GM19455 (cell line): ENCODE results near the gene PCSK2.
"Not testable (repeated sequence)": the region's sequence is repeated elsewhere in the genome, so short reads cannot be mapped to it uniquely, and the experiment has no call there.

Experiments used
- ATAC-seq: cut with Tn5 transposase; IDR thresholded peaks from one replicate; pipeline ENCODE4 v1.9.1; 2021; ENCODE audit not compliant: unreplicated experiment

PCSK2 gene

GRCh38 chr20:17226410-17227218 lies at the start of gene PCSK2:
PCSK2 (plus strand) TSS chr20:17227040; CDS start chr20:17227306, 266 bp downstream.
- ATAC-seq = no peak

DNA sequence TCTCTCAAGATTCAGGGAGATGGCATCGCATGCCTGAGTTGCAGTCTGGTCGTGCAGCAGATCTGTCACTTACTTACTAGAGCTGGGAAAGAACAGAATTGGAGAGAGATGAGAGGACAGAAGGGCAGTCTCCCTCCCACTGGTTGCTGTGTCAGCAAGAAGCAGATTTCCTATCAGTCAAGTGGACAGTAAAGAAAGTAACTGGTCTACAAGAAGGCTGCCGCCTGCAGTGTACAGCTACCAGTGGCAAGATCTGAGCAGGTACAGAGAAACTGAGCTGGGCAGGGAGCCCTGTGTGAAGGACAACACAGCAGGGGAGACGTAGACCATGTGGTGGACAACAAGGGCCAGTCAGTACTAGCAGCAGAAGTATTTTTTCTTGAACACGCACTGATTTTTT lies 49.5 kb upstream of the PCSK2 start:
- no peak for ATAC-seq

DNA sequence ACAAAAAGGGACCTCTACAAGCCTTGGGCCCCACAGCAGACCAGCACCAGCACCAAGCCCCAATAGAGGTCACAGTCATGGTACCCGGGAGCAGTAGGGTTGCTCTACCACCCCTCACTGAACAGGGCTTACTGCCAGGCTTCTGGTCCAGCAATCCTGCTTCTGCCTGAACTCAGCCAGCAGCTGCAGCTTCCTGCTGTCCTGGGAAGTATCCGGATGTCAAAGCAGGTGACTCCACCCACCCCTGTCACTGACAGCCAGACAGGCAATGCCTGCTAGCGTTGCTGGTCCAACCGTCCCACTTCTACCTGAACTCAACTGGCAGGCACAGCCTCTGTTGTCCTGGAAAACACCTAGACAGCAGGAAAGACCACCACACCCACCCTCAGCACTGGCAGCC lies 47.0 kb upstream of the PCSK2 start:
- no peak for ATAC-seq

GRCh38 chr20:17189976-17190695 lies 36.7 kb upstream of the PCSK2 start:
- ATAC-seq = no peak

GRCh38 chr20:17197041-17197440 lies 29.8 kb upstream of the PCSK2 start:
- no peak for ATAC-seq

GRCh38 chr20:17202030-17202429 lies 24.8 kb upstream of the PCSK2 start:
- ATAC-seq = no peak

- no peak for ATAC-seq
These were observed 24.2 kb upstream of the PCSK2 start for GRCh38 chr20:17202673-17203072.

- no peak for ATAC-seq
These were observed 21.6 kb upstream of the PCSK2 start for GRCh38 chr20:17205084-17205813.

- no peak for ATAC-seq
These were observed 16.5 kb upstream of the PCSK2 start for GRCh38 chr20:17210387-17210786.

DNA sequence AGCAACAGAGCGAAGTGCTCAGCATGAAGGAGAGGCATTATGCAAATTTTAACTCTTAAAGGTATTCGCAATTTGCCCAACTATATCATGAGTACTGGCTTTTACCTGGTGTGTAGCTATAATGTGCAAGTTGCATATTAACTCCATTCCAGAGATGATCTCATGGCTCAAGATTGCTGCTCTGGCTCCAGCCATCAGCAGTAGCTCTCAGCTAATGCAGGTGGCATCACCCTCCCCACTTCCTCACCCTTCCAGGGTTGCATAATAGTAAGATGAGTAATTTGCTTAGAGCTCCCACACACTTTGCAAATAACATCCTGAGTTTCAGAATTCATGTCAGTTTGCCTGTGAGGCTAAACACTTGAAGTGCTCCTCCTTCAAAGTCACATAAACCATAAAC lies 15.9 kb upstream of the PCSK2 start:
- no peak for ATAC-seq

DNA sequence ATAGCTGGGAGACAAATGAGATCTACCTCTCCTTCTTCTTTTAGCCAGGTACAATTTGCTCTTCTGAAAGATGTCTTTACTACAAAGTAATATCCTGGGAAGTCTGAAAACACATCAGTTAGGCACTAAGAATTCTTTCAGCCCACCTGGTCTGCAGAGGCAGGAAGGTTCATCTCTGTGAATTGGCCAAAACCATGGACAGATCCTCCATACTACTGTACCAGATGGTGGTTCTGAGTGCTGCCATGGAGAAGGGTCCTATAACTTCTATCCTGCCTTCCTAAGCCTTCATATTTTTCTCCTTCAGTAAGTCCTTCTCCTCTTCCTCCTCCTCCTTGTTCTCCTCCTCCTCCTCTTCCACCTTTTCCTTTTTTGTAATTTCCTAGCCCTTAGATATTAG lies 11.7 kb upstream of the PCSK2 start:
- ATAC-seq = no peak

DNA sequence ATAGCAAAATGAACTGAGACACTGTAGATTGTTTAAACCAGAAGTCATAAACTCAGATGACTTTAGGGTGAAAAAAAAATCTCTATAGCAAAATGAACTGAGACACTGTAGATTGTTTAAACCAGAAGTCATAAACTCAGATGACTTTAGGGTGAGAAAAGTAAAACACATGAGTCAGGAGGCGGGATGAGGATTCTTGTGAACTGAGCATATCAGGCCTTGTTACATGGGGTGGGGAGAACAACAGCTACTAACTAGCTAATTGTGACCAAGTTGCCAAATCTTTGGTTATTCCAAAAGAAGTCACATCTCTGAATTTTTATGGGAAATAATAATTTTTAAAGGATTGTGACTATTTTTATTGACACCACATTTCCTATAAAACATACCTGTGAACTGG lies 7.0 kb upstream of the PCSK2 start:
- not testable (repeated sequence) for ATAC-seq

- no peak for ATAC-seq
These were observed 3.3 kb upstream of the PCSK2 start for GRCh38 chr20:17223553-17223952.

DNA sequence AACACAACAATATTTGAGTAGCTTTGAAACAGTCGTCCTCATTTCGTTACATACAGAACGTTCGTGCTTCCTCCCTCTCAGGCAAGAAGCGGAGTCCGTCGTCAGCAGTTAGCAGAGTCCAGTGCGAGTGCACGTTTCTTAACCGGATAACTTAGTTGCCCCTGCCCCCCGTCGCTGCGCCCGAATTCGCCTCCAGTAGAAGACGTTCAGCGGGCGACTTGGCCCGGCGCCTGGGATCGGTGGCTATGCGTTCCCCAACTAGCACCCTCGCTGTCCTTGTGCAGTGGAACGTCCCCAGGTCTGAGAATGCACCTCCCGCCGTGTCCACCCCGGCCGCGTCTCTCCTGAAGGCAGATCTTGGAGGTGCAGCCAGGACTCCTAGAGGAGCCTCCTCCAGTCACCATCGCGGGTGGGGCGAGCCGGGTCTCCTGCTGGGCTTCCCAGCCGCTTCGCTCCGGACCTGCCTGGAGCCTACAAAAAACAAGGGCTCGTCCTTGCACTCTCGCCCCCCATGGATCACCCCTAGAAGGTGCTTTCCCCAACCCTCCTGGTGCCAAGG lies 910 bp upstream of the PCSK2 start:
- ATAC-seq = no peak

GRCh38 chr20:17227219-17227575 lies 357 bp downstream of the PCSK2 start:
- no peak for ATAC-seq

DNA sequence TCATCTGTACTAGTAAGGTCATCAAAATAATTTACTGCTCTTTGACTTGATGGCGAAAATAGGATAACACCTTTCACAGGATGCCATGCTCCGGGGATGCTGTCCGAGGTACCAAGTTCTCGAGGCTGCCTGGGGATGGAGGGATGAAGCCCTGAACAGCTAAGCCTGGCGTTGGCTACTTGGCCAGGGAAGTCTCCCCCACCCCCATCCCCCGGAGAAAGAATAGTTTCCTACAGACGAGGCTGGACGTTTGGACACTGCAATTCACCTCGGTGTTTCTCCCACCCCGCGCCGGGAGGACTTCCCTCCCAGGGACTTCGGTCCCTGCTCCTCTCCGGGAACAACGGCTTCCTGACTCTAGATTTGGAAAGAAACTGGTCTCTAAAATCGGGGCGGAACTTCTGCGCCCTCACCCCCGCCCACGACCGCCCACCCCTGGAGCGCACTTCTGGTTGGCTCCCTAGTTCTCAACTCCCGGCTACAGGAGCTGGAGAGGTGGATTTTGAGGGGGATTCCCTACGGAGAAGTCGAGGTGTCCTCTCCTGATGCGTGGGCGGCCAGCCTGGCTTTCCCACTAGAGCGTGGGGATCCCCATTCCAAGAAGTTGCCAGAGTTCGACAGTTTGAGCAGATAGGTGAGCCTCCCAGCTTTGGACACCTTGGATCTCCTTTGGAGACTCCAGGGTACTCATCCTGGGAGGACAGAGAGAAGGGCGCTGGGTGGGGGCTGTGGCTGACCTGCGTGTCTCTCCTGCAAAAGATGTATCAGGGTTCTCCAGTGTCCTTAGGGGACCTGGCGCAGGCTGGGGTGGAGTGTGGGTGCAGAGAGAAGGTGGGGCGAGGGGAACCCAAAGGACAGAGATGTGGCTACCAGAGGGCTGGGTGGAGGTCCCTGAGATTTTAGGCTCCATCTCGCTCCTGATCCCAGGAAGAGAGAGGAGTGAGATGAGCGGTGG lies 1.1 kb downstream of the PCSK2 start:
- no peak for ATAC-seq

DNA sequence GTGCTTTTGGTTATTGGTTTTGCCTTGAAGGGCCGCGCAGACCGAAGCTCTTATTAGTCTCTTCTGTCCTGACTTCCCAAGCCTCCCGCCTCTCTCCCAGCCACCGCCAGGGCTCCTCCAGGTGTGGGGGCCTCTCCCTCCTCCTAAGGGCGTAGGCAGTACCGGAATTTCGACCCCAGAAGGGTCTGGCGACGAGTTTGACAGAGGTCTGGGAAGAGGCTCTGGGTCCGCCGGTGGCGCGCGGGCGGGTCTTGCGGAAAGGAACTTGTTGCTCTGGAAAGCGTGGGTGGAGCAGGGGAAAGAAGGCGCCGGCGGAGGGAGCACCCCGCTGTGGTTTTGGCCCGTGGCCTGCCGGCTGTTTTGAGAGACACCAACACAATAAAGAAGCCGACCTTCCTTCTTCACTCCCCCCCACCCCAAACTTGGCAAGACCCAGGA lies 1.8 kb downstream of the PCSK2 start:
- no peak for ATAC-seq

DNA sequence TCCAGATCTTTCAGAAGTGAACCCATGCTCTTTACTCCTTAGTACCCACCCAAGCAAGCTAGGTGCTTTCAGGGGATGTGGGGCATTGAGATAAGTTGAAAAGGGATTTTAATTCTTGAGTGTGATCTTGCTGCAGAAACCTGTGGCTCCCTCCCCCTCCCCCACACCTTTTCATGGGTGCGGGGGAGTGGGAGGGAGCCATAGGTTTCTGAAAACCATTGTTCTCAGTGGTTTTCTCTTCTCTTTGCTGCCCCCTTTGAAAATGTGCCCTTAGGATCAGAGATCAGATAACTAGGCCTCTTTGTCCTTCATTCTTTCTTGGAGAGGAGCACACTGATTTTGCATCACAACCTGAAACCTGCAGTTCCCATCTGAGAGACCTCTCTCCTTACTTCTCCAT lies 2.4 kb downstream of the PCSK2 start:
- no peak for ATAC-seq

GRCh38 chr20:17233626-17234025 lies 6.8 kb downstream of the PCSK2 start:
- ATAC-seq = no peak

- no peak for ATAC-seq
These were observed 9.9 kb downstream of the PCSK2 start for GRCh38 chr20:17236766-17237165.
